ENCODE data around the gene DCUN1D2.

GRCh38 chr13:113514847-113515246 is 24.3 kb upstream of the DCUN1D2 start:
- TF ChIP-seq CTCF (conservative IDR thresholded peaks at IDR 0.05; ENCODE audit: low read depth, low read length) = no peak
- no peak for TF ChIP-seq EZH2 (IDR thresholded peaks at IDR 0.05; ENCODE audit: borderline replicate concordance, low read depth, low read length, poor library complexity, severe bottlenecking)
